ENCODE results near the gene SDHAF3. TPM values are rescaled to one million over a fixed set of nuclear protein-coding genes. Genes with fewer than 3 reads are reported as not detected.
"Not testable (repeated sequence)": the region's sequence is repeated elsewhere in the genome, so short reads cannot be mapped to it uniquely, and the experiment has no call there.

SDHAF3 gene
- polyA plus RNA-seq, 6 donors from 2014 or later = 28.4 to 58.4 (median 45.1) TPM

DNA sequence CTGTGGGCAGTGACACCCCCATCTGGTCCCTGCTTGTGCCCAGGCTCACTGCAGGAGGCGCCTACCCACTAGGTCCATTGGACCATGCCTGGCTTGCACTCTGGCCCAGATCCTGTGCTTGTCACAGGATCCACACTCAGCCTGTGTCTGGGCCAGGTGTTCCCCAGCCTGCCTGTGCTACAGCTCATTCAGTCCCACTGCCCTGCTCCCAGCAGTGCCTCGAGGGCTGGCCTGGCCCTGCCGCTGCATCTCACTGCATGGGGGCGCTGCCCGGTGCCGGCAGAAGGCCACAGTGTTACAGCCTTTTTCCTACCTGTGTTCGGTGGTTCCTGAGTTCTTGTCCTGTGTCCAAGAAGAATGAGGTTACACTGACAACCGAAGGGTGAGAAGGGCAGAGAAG is 21.3 kb downstream of the SDHAF3 start:
- H3K9me3 Mint-ChIP-seq = peaks cover 11 to 41% (median 29%) of the 10 kb centered on the region in 7 donors
- H3K27ac Mint-ChIP-seq = no peak overlapping the region
- peak overlapping the region in 1 of 8 donors; percentile 35 for H3K4me3 Mint-ChIP-seq
- H3K4me1 Mint-ChIP-seq = peaks cover 4 to 10% (median 6%) of the 10 kb centered on the region in 3 donors
- H3K36me3 Mint-ChIP-seq = peaks cover 31 to 51% of the 10 kb centered on the region in 2 donors
- DNase-seq (no peak), ATAC-seq (ENCODE audit: low read depth in 2 of 2) (no peak)
- no peaks in the 10 kb centered on the region for H3K27me3 Mint-ChIP-seq

DNA sequence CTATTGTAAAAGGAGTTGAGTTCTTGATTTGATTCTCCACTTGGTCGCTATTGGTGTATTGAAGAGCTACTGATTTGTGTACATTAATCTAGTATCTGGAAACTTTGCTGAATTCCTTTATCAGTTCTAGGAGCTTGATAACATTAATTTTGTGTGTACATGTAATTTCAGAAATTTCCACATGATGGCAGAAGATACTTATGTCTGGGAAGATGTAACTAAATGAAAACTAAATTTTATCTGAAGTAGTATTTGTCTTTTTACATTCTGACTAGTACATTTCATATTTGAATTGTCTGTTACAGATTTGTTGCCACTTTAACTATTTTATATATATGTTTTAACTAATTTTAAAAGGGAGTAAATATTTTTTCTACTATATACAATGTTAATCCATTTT is 27.6 kb downstream of the SDHAF3 start:
- H3K4me3 Mint-ChIP-seq = no peak overlapping the region
- H3K9me3 Mint-ChIP-seq = peaks cover under 1 to 25% (median 16%) of the 10 kb centered on the region in 7 donors
- H3K27ac Mint-ChIP-seq = no peak overlapping the region
- DNase-seq = no peak
- no peak for ATAC-seq (ENCODE audit: low read depth in 2 of 2)
- peaks cover 25 to 30% of the 10 kb centered on the region in 2 donors for H3K36me3 Mint-ChIP-seq
- H3K27me3 Mint-ChIP-seq = no peaks in the 10 kb centered on the region
- peaks cover 0 to 11% (median 0%) of the 10 kb centered on the region in 3 donors for H3K4me1 Mint-ChIP-seq

DNA sequence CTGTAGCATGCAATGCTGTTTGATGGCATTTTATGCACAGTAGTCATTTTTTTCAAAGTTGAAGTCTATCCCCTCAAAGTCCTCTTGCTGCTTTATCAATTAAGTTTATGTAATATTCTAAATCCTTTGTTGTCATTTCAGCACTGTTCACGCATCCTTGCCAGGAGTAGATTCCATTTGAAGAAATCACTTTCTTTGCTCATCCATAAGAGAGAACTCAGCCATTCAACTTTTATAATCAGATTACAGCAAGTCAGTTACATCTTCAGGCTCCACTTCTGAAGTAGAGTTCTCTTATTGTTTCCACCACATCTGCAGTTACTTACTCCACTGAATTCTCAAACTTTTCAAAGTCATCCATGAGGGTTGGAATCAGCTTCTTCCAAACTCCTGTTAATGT is 32.3 kb downstream of the SDHAF3 start:
- H3K27me3 Mint-ChIP-seq = no peaks in the 10 kb centered on the region
- H3K4me3 Mint-ChIP-seq = no peak overlapping the region
- ATAC-seq (ENCODE audit: low read depth in 2 of 2) (no peak), DNase-seq (no peak)
- H3K36me3 Mint-ChIP-seq = peaks cover 0 to 12% of the 10 kb centered on the region in 2 donors
- H3K4me1 Mint-ChIP-seq = peaks cover 0 to 11% (median 4%) of the 10 kb centered on the region in 3 donors
- no peak overlapping the region for H3K27ac Mint-ChIP-seq
- H3K9me3 Mint-ChIP-seq = no peaks in the 10 kb centered on the region

DNA sequence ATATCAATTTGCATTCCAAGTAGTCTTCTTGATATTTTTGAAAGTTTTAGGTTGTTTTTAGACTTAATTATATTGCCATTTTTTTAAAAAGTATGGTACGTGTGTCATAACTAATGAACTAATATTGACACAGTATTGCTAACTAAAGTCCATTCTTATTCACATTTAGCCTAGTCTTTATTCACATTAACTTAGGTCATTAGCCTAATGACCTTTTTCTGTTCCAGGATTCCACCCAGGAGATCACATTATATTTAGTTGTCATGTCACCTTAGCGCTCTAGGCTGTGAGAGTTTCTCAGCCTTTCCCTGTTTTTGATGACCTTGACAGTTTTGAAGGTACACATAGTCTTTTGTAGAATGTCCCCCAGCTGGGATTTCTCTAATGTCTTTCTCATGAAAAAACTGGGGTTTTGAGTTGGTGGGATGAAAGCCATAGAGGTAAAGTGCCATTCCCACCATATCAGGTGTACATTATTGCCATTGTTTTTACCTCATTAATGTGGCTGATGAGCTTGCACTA is 38.5 kb downstream of the SDHAF3 start:
- H3K27me3 Mint-ChIP-seq = no peaks in the 10 kb centered on the region
- peaks cover 15 to 17% of the 10 kb centered on the region in 2 donors for H3K36me3 Mint-ChIP-seq
- H3K27ac Mint-ChIP-seq = no peak overlapping the region
- H3K4me3 Mint-ChIP-seq = no peak overlapping the region
- peaks cover 0 to 9% (median 4%) of the 10 kb centered on the region in 3 donors for H3K4me1 Mint-ChIP-seq
- DNase-seq (no peak), ATAC-seq (ENCODE audit: low read depth in 2 of 2) (no peak)
- H3K9me3 Mint-ChIP-seq = peaks cover 0 to 15% (median 12%) of the 10 kb centered on the region in 7 donors

DNA sequence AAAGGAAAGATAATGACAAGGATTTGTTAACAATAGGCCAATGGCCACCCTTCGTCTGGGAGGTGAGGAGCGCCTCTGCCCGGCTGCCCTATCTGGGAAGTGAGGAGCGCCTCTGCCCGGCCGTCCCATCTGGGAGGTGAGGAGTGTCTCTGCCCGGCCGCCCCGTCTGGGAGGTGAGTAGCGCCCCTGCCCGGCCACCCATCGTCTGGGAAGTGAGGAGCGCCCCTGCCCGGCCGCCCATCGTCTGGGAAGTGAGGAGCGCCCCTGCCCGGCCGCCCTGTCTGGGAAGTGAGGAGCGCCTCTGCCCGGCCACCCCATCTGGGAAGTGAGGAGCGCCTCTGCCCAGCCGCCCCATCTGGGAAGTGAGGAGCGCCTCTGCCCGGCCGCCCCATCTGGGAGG is 42.5 kb downstream of the SDHAF3 start:
- DNase-seq; H3K4me3 Mint-ChIP-seq; ATAC-seq (ENCODE audit: low read depth in 2 of 2); H3K27ac Mint-ChIP-seq; H3K27me3 Mint-ChIP-seq: not testable (repeated sequence)
- peaks cover 2 to 11% (median 3%) of the 10 kb centered on the region in 3 donors for H3K4me1 Mint-ChIP-seq
- H3K9me3 Mint-ChIP-seq = peaks cover 0 to 22% (median 13%) of the 10 kb centered on the region in 7 donors
- H3K36me3 Mint-ChIP-seq = peaks cover 17 to 28% of the 10 kb centered on the region in 2 donors

DNA sequence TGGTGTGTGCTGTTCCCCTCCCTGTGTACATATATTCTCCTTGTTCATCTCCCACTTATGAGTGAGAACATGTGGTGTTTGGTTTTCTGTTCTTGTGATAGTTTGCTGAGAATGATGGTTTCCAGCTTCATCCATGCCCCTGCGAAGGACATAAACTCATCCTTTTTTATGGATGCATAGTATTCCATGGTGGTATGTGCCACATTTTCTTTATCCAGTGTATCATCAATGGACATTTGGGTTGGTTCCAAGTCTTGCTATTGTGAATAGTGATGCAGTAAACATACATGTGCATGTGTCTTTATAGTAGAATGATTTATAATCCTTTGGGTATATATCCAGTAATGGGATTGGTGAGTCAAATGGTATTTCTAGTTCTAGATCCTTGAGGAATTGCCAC is 44.1 kb downstream of the SDHAF3 start:
- H3K27ac Mint-ChIP-seq; DNase-seq; ATAC-seq (ENCODE audit: low read depth in 2 of 2); H3K4me3 Mint-ChIP-seq; H3K27me3 Mint-ChIP-seq: not testable (repeated sequence)
- Mint-ChIP-seq H3K9me3 (peaks cover 0 to 22% (median 13%) of the 10 kb centered on the region in 7 donors), H3K36me3 (peaks cover 26 to 34% of the 10 kb centered on the region in 2 donors), H3K4me1 (peaks cover 3 to 11% (median 9%) of the 10 kb centered on the region in 3 donors)

DNA sequence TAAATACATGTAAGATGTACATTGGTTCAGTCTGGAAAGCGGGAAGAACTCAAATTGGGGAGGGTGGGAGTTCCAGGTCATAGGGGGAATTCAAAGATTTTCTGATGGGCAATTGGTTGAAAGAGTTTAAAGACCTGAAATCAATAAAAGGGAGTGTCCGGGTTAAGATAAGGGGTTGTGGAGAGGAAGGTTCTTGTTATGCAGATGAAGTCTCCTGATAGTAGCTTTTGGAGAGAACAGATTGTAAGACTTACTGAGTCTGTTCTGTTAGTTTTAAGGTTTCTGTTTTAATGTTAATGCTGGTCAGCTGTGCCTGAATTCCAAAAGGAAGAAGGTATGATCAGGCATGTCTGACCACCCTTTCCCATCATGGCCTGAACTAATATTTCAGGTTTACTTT is 48.8 kb downstream of the SDHAF3 start:
- Mint-ChIP-seq H3K27me3 (no peaks in the 10 kb centered on the region), H3K4me1 (peaks cover 14 to 31% (median 15%) of the 10 kb centered on the region in 3 donors), H3K36me3 (peaks cover 9 to 27% of the 10 kb centered on the region in 2 donors), H3K9me3 (peaks cover 0 to 9% (median 5%) of the 10 kb centered on the region in 7 donors), H3K27ac (peak overlapping the region in 2 of 6 donors; percentile 3 to 43), H3K4me3 (no peak overlapping the region)
- DNase-seq (no peak), ATAC-seq (ENCODE audit: low read depth in 2 of 2) (no peak)

DNA sequence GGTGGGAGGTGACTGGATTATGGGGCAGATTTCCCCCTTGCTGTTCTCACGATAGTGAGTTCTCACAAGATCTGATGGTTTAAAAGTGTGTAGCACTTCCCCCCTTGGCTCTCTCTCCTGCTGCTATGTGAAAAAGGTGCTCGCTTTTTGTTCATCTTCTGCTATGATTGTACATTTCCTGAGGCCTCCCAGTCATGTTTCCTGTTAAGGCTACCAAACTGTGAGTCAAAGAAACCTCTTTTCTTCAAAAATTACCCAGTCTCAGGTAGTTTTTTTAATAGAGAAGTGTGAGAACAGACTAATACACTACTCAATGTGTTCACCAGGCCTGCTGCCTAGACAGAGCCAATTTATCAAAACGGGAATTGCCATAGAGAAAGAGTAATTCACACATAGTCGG is 49.7 kb downstream of the SDHAF3 start:
- H3K9me3 Mint-ChIP-seq = peaks cover 0 to 5% (median 0%) of the 10 kb centered on the region in 7 donors
- peaks cover 9 to 19% of the 10 kb centered on the region in 2 donors for H3K36me3 Mint-ChIP-seq
- no peak for ATAC-seq (ENCODE audit: low read depth in 2 of 2)
- H3K4me1 Mint-ChIP-seq = peaks cover 12 to 26% (median 14%) of the 10 kb centered on the region in 3 donors
- no peak overlapping the region for H3K4me3 Mint-ChIP-seq
- no peak for DNase-seq
- H3K27ac Mint-ChIP-seq = no peak overlapping the region
- H3K27me3 Mint-ChIP-seq = no peaks in the 10 kb centered on the region

DNA sequence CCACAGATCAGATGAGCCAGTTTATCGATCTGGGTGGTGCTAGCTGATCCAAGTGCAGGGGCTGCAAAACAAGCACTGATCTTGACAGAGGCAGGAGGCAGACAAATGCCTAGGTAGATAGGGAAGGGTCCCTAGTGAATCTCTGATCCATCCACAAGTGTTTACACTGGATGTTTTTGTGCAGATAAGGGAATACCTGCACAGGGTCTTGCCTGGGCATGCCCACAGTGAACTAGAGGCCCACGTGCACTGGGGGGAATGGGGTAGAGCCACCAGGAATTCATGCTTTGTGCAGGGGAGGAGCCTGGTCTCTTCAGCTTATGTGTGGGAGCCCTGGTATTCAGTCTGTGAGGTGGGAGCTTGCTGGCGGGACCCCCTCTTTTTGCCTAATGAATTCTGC is 50.3 kb downstream of the SDHAF3 start:
- ATAC-seq (ENCODE audit: low read depth in 2 of 2) (no peak), DNase-seq (no peak)
- H3K27me3 Mint-ChIP-seq = no peaks in the 10 kb centered on the region
- H3K4me3 Mint-ChIP-seq = no peak overlapping the region
- peaks cover 0 to 3% (median 0%) of the 10 kb centered on the region in 7 donors for H3K9me3 Mint-ChIP-seq
- H3K27ac Mint-ChIP-seq = no peak overlapping the region
- peaks cover 9 to 19% of the 10 kb centered on the region in 2 donors for H3K36me3 Mint-ChIP-seq
- peaks cover 12 to 21% (median 14%) of the 10 kb centered on the region in 3 donors for H3K4me1 Mint-ChIP-seq

DNA sequence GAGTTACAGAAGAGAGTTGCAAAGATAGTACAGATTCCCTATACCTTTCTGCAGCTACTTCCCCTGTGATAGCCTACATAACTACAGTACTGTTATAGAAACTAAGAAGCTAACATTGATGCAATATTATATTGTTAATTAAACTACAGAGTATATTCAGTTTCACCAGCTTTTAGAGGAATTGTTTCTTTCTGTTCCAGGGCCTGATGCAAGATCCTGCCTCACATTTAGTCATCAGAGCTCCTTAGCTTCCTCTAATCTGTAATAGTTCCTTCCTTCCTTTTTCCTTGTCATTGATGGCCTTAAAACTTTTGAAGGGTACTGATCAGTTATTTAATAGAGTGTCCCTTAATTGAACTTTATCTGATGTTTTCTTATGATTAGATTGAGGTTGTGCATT is 56.8 kb downstream of the SDHAF3 start:
- no peak overlapping the region for H3K4me3 Mint-ChIP-seq
- H3K27me3 Mint-ChIP-seq = no peaks in the 10 kb centered on the region
- ATAC-seq (ENCODE audit: low read depth in 2 of 2) (no peak), DNase-seq (no peak)
- H3K9me3 Mint-ChIP-seq = no peaks in the 10 kb centered on the region
- H3K36me3 Mint-ChIP-seq = no peaks in the 10 kb centered on the region
- peaks cover 0 to 4% (median 0%) of the 10 kb centered on the region in 3 donors for H3K4me1 Mint-ChIP-seq
- peak overlapping the region in 1 of 6 donors; percentile 93 for H3K27ac Mint-ChIP-seq

DNA sequence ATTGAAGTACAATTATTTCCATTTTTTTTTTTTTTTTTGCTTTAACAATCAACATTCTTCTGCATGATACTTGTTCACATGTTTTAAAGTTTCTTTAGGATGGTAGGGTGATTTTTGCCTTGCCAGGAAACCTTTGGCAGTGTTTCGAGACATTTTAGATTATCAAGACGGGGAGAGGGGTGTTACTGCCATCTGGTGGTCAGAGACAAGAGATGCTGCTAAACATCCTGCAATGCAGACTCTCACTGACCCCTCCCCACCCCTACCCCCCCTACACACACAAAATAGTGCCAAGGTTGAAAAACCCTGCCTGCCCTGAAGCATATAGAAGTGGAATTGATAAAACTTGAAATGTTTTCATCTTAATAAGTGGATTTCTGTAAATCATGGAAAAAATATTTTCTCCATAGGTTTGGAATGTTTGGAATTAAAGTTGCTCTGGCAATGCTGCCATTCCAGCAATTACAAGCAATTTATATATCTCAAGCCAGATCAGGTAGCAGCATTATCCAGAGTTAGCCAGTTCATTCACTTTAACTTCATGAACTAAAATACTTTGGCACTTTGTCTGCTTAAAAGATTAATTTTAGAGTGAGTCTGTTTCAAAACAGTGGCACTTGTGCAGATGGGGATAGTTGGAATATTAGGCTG is 62.1 kb downstream of the SDHAF3 start:
- DNase-seq = peak; percentile 39
- Mint-ChIP-seq H3K36me3 (peaks cover 4 to 14% of the 10 kb centered on the region in 2 donors), H3K27ac (peak overlapping the region in 1 of 6 donors; percentile 60), H3K4me1 (peaks cover 6 to 7% (median 7%) of the 10 kb centered on the region in 3 donors), H3K9me3 (peaks cover 0 to 1% (median 0%) of the 10 kb centered on the region in 7 donors), H3K4me3 (no peak overlapping the region), H3K27me3 (no peaks in the 10 kb centered on the region)
- ATAC-seq (ENCODE audit: low read depth in 2 of 2) = peak; percentile 58 to 79

DNA sequence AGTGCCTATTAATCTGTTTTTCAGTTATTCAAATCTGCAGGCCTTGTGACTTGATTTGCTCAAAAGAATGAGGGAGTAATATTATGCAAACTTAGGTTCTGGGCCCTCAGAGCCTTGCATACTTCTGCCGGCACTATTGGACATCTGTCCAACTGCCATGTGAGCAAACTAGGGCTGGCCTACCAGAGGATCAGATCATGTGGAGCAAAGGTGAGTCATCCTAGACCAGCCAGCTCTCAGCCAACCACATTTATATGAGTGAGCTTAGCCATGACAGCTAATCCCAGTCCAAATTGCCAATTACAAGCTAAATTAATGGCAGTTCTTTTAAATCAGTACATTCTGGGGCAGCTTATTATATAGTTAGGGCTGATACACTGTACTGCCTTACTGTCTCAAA is 69.6 kb downstream of the SDHAF3 start:
- Mint-ChIP-seq H3K27me3 (peaks cover 3 to 17% (median 12%) of the 10 kb centered on the region in 3 donors), H3K36me3 (peaks cover 4 to 13% of the 10 kb centered on the region in 2 donors), H3K9me3 (peaks cover 0 to 1% (median 0%) of the 10 kb centered on the region in 7 donors), H3K4me1 (peaks cover 4 to 7% (median 5%) of the 10 kb centered on the region in 3 donors), H3K4me3 (no peak overlapping the region), H3K27ac (no peak overlapping the region)
- ATAC-seq (ENCODE audit: low read depth in 2 of 2) (no peak), DNase-seq (no peak)

DNA sequence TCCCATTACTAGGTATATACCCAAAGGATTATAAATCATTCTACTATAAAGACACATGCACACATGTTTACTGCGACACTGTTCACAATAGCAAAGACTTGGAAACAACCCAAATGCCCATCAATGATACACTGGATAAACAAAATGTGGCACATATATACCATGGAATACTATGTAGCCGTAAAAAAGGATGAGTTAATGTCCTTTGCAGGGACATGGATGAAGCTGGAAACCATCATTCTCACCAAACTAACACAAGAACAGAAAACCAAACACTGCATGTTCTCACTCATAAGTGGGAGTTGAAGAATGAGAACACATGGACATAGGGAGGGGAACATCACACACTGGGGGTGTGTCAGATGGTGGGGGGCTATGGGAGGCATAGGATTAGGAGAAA is 78.7 kb downstream of the SDHAF3 start:
- H3K27ac Mint-ChIP-seq; H3K36me3 Mint-ChIP-seq; DNase-seq; H3K4me3 Mint-ChIP-seq; H3K4me1 Mint-ChIP-seq; ATAC-seq (ENCODE audit: low read depth in 2 of 2): not testable (repeated sequence)
- Mint-ChIP-seq H3K9me3 (peaks cover 0 to 19% (median 11%) of the 10 kb centered on the region in 7 donors), H3K27me3 (peaks cover 6 to 25% (median 13%) of the 10 kb centered on the region in 3 donors)

DNA sequence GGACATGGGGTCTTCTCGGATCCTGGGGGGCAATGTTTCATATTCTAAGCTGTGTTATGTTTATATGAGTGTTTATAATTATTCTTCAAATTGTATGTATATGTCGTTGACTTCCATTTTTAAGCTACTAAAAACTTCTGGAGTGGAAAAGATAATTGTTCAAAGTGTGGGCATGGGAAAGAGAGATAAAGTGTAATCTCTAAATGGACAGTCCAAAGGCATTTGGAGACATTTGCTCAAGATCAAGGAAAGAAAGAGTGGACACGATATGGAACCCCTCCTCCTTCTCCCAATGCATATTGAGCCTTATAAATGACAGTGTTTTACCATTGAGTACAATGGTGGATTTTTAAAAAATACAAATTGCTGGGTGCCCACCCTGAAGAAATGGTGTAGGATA is 81.1 kb downstream of the SDHAF3 start:
- Mint-ChIP-seq H3K9me3 (peaks cover 3 to 19% (median 11%) of the 10 kb centered on the region in 7 donors), H3K27me3 (peaks cover 0 to 25% (median 17%) of the 10 kb centered on the region in 3 donors), H3K4me3 (no peak overlapping the region), H3K27ac (no peak overlapping the region), H3K4me1 (no peaks in the 10 kb centered on the region), H3K36me3 (peaks cover 0 to 8% of the 10 kb centered on the region in 2 donors)
- DNase-seq (no peak), ATAC-seq (ENCODE audit: low read depth in 2 of 2) (no peak)
